ENCODE measurements around the gene CNTNAP2. TPM values are rescaled to one million over a fixed set of nuclear protein-coding genes. Genes with fewer than 3 reads are reported as not detected.

Gene CNTNAP2
- total RNA-seq, 4 donors from 2014 or later: 0.91 to 16.0 TPM; not detected in 2

- no peaks in the 10 kb centered on the region for H3K27me3 ChIP-seq
- H3K4me3 ChIP-seq: no peak overlapping the region
- no peak for DNase-seq
- no peaks in the 10 kb centered on the region for H3K36me3 ChIP-seq
- no peaks in the 10 kb centered on the region for H3K9me3 ChIP-seq
- no peaks in the 10 kb centered on the region for H3K4me1 ChIP-seq
- TF ChIP-seq POLR2A (IDR thresholded peaks at IDR 0.05) (no peak), CTCF (IDR thresholded peaks at IDR 0.05) (no peak)
- intact Hi-C loops (cut with DNase I; ENCODE audit: low total_unique reads): no loop called here
- no peak overlapping the region for H3K27ac ChIP-seq
Observed at GRCh38 chr7:147079921-147080420, 963.4 kb downstream of the CNTNAP2 start.

- intact Hi-C loops (cut with DNase I; ENCODE audit: low total_unique reads): no loop called here
- no peak overlapping the region for H3K4me3 ChIP-seq
- no peaks in the 10 kb centered on the region for H3K4me1 ChIP-seq
- no peaks in the 10 kb centered on the region for H3K27me3 ChIP-seq
- TF ChIP-seq POLR2A (IDR thresholded peaks at IDR 0.05) (no peak), CTCF (IDR thresholded peaks at IDR 0.05) (no peak)
- no peaks in the 10 kb centered on the region for H3K36me3 ChIP-seq
- H3K27ac ChIP-seq: no peak overlapping the region
- no peaks in the 10 kb centered on the region for H3K9me3 ChIP-seq
- no peak for DNase-seq
Observed at GRCh38 chr7:147081117-147081516, 964.5 kb downstream of the CNTNAP2 start.

- Histone ChIP-seq H3K27ac (no peak overlapping the region), H3K36me3 (no peaks in the 10 kb centered on the region), H3K27me3 (no peaks in the 10 kb centered on the region), H3K4me3 (no peak overlapping the region), H3K4me1 (no peaks in the 10 kb centered on the region), H3K9me3 (no peaks in the 10 kb centered on the region)
- DNase-seq: no peak
- intact Hi-C loops (cut with DNase I; ENCODE audit: low total_unique reads): no loop called here
- TF ChIP-seq CTCF (IDR thresholded peaks at IDR 0.05) (no peak), POLR2A (IDR thresholded peaks at IDR 0.05) (no peak)
Observed at GRCh38 chr7:147089051-147089461, 972.5 kb downstream of the CNTNAP2 start.

GRCh38 chr7:147089608-147090007, 973.0 kb downstream of the CNTNAP2 start:
- Histone ChIP-seq H3K36me3 (no peaks in the 10 kb centered on the region), H3K9me3 (no peaks in the 10 kb centered on the region), H3K27ac (no peak overlapping the region), H3K4me3 (no peak overlapping the region), H3K4me1 (no peaks in the 10 kb centered on the region), H3K27me3 (no peaks in the 10 kb centered on the region)
- TF ChIP-seq POLR2A (IDR thresholded peaks at IDR 0.05): no peak
- DNase-seq: no peak
- intact Hi-C loops (cut with DNase I; ENCODE audit: low total_unique reads): no loop called here

- Histone ChIP-seq H3K9me3 (no peaks in the 10 kb centered on the region), H3K27ac (no peak overlapping the region), H3K36me3 (no peaks in the 10 kb centered on the region), H3K4me3 (no peak overlapping the region), H3K4me1 (no peaks in the 10 kb centered on the region), H3K27me3 (no peaks in the 10 kb centered on the region)
- intact Hi-C loops (cut with DNase I; ENCODE audit: low total_unique reads): no loop called here
- DNase-seq: no peak
- no peak for TF ChIP-seq CTCF (IDR thresholded peaks at IDR 0.05)
- no peak for TF ChIP-seq POLR2A (IDR thresholded peaks at IDR 0.05)
Observed at GRCh38 chr7:147096629-147097028, 980.0 kb downstream of the CNTNAP2 start.

- no peaks in the 10 kb centered on the region for H3K4me1 ChIP-seq
- no peaks in the 10 kb centered on the region for H3K27me3 ChIP-seq
- TF ChIP-seq CTCF (IDR thresholded peaks at IDR 0.05): no peak
- TF ChIP-seq POLR2A (IDR thresholded peaks at IDR 0.05): no peak
Observed at GRCh38 chr7:147103224-147103623, 986.6 kb downstream of the CNTNAP2 start.

More at GRCh38 chr7:147103224-147103623, 986.6 kb downstream of the CNTNAP2 start:
- Histone ChIP-seq H3K4me3 (no peak overlapping the region), H3K27ac (no peak overlapping the region), H3K9me3 (no peaks in the 10 kb centered on the region), H3K36me3 (no peaks in the 10 kb centered on the region)
- DNase-seq: no peak
- intact Hi-C loops (cut with DNase I; ENCODE audit: low total_unique reads): no loop called here

Measured in uterus (tissue), 4 donors.